HG02852 (cell line): Measurements from ENCODE around the gene PDE5A.
"Not testable (repeated sequence)": the region's sequence is repeated elsewhere in the genome, so short reads cannot be mapped to it uniquely, and the experiment has no call there.

Experiments
- ATAC-seq: cut with Tn5 transposase; IDR thresholded peaks from one replicate; pipeline ENCODE4 v1.9.1; 2021; ENCODE audit warnings: mild to moderate bottlenecking, moderate library complexity; ENCODE audit not compliant: unreplicated experiment

Gene PDE5A

DNA sequence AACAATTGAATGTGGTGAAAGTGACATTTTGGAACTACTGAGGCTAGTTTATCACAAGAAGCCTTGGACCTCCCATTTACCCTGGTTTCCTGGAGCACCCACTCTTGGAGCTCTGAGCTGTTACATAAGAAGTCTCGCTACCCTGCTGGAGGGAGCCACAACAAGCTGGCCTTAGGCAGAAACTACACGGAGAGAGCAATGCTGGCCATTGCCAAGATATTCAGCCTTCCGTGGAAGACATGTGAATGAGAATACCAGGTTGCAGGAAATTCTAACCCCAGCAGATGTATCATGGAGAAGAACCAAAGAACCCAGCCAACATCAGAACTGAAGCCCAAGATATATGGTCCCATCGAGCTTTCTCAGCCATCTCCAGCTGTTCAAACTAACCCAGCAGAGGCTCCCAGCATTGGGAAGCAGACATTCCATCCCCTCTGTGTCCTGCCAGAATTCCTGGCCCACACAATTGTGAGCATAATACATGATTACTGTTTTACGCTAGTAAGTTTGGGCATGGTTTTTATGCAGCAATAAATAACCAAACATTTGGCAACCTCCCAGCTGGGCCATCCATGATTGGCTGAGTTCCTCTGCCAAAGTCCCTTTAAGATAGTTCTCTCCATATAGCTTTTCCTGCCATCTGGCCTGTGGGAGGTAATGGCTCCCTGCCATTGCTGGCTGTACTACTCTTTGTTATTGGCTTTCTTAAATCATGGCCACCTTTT, 17.9 kb upstream of the PDE5A start:
- ATAC-seq = no peak

- ATAC-seq = no peak
These were observed 14.9 kb upstream of the PDE5A start for GRCh38 chr4:119643306-119644042.

GRCh38 chr4:119641765-119642164, 13.2 kb upstream of the PDE5A start:
- no peak for ATAC-seq

- ATAC-seq = no peak
These were observed 9.8 kb upstream of the PDE5A start for GRCh38 chr4:119638359-119638758.

DNA sequence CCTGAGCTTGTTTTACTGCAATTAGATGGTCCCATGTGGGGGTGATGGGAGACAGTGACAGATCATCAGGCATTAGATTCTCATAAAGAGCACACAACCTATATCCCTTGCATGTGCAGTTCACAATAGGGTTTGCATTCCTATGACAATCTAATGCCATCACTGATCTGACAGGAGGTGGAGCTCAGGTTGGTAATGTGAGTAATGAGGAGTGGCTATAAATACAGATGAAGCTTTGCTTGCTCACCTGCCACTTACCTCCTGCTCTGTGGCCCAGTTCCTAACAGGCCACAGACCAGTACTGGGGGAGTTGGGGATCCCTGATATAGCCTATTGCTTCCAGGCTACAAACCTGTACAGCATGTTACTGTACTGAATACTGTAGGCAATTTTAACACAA, 8.2 kb upstream of the PDE5A start:
- ATAC-seq = not testable (repeated sequence)

DNA sequence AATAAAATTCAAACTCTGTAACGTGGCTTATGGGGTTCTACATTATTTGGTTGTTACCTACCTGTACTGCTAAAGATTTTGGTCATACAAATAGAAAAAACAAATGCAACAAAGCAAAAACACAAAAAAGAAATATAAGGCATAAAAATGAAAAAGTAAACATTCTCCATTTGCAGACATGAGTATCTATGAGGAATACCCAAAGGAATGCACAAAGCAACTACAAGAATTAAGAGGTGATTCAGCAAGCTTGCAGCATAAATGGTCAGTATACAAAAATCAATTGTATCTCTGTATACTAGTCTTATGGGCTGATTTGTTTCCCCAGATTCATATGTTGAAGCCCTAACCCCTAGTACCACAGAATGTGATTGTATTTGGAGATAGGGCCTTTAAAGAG, 3.6 kb upstream of the PDE5A start:
- no peak for ATAC-seq

- peak; percentile 34 for ATAC-seq
These were observed 503 bp upstream of the PDE5A start for GRCh38 chr4:119629142-119629471.

- peak; percentile 55 for ATAC-seq
These were observed 1.0 kb downstream of the PDE5A start for GRCh38 chr4:119627267-119628255.

- ATAC-seq = no peak
These were observed 1.7 kb downstream of the PDE5A start for GRCh38 chr4:119626943-119627266.

DNA sequence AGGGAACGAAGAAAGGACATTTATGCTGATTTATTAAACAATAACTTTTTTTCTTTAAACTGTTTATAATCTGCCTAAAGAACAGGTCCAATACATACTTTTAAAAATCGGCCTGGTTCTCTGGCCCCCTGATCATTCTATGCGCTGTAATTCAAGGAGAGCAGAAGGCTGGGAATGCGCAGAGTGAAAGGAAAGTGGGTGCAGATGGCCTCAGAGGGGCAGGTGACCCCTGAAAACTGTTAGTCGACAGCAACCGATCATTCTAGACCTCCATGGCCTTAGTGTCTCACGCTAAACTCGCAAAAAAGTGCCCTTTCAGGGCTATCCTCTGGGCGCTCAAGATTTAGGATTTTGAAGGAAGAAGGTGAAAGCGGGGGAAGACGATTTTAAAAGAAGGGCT, 2.2 kb downstream of the PDE5A start:
- ATAC-seq = no peak

DNA sequence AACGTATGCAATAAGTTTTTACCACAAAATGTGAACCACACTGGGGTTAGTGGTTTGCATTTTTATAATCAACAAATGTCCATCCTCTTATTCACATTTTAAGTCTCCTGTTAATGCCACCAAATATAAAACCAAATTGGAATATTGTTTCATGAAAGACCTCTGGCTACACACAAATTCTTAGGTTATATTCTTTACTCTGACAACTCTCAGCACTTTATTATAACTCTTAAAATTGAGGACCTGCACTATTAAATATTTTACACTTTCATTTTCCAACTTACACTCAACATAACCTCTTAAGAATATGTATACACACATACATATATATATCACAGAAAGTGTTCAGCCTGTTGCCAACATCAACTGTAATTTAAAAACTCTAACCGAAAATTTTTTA, 2.8 kb downstream of the PDE5A start:
- ATAC-seq = no peak

- ATAC-seq = no peak
These were observed 4.2 kb downstream of the PDE5A start for GRCh38 chr4:119624356-119624755.

DNA sequence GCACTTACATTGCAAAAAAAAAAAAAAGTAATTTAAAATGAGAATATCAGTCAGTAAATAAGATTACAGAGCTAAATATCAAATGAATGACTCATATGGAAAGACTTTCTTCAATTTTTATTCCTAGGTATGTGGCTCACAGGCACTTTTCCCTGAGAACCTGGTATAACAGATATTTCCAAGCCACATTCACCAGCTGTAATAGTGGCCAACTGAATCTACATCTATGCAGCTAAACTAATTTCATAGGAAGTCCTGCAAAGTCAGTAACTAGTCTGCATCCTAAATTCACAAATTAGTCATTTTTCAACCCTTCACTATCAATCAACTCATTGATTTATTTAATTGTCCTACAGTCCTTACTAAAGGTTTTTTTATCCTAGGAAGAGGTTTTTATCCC, 5.6 kb downstream of the PDE5A start:
- ATAC-seq = no peak

DNA sequence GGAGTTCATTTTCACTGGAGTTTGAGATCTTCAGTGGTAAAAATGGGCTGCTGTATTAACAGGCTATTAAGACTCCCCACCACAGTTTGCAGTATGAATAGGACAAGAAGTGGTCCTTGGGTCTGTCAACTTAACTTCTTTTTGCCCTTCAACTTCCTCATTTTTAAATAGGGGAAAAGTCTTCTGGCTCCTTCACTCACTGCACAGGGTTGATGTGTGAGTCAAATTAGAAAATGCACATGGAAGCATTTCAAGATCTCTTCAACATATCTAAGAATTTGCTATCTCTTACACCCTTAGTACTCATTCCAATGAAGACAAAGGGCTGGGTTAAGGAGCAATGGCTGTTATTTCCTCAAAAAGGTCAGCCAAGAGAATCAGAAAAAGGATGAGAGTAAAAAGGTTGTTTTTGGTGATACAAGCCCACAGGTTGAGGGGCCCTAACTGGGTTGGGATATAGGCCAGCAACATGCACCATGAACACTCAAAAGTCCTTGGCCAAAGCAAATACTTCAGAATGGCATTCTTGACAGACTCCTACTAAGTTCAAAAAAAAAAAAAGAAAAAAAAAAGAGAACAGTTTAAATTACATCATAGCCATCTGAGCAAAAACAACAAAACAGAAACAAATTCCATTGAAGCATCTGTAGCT, 13.4 kb downstream of the PDE5A start:
- ATAC-seq = no peak

- no peak for ATAC-seq
These were observed 24.3 kb downstream of the PDE5A start for GRCh38 chr4:119604266-119604665.

DNA sequence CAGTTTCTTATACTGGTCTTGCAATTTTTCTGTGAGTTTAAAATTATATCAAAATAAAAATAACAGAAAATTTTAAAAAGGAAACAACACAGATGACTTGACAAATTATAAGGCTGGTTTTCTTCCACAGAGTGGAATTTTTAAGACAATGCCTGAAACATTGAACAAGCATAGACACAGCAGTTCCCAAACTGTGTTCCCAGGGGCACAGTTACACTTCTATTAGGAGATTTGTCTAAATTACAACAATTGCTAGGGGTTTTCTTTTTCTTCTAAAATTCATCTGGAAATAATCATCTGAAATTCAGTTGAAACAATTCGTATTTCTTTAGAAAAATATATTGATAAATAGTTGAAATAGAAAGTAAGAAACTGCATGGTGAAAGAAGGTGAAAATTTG, 26.2 kb downstream of the PDE5A start:
- ATAC-seq = no peak

- ATAC-seq = no peak
These were observed 30.1 kb downstream of the PDE5A start for GRCh38 chr4:119598521-119598920.

DNA sequence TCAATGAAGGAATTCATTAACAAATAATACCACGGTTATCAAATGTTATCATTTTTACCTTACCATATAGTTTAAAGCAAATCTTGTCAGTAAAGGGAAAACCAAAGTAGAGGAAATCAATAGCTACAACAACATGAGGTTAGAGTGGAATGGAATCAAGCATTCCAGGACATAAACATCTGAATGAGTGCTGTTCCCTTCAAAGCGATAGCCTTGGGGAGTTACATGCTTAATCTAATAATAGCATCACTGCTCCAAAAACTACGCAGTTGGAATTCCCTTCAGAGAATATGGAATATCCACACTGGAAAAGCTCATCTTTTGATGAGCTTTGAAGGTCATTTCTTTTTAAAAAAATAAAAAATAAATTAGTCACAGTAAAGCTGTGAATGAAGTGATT, 31.2 kb downstream of the PDE5A start:
- no peak for ATAC-seq

DNA sequence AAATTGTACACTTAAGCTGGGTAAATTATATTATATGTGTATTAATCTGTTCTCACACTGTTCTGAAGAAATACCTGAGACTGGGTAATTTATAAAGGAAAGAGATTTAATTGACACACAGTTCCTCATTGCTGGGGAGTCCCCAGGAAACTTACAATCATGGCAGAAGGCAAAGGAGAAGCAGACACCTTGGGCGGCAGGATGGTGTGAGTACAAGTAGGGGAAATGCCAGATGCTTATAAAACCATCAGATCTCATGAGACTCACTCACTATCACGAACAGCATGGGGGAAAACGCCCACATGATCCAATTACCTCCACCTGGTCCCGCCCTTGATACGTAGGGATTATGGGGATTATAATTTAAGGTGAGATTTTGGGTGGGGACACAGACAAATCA, 34.9 kb downstream of the PDE5A start:
- no peak for ATAC-seq

DNA sequence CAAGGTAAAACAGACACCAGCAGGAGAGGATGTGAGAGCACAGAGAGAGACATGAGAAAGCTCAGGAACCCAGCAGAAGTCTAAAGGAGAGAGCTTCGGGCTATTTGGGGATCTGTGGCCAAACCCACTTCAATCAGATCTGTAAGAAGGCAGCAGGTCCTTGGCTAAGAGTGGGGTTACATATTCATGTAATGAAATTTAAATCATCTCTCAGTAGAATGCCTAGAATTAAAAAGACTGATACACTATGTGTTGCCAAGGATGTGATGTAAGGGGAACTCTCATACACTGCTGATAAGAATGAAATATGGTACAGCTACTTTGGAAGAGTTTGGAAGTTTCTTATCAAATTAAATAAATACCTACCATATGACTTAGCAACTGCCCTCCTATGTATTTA, 35.8 kb downstream of the PDE5A start:
- ATAC-seq = no peak

DNA sequence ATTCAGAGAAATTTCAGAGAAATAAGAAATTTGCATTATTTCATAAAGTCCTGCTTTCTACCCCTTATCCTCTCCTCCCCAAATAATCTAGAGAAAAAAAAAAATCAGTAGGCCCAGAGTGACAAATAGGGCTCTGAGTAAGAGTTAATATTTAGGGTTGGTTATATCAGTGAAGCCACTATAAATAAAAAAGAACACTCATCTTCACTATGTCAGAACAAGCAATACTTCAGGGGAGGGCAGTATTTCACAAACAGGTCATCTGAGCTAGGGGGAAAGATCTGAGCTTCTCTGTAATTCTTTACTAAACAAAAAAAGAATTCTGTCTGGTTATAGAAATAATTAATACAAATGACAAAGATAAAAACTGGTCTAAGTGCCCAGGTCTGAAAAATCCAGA, 39.4 kb downstream of the PDE5A start:
- no peak for ATAC-seq
